OCI-LY1 (cell line): Measurements from ENCODE around the gene QRFP.

Source experiments
- EZH2 ChIP-seq: fragments of 200-600 bp; sonication (generic), shearing (Covaris generic); IDR thresholded peaks from 2 replicates; pipeline ENCODE4 v1.8.0; 2017; ENCODE audit warnings: borderline replicate concordance, mixed run types, mild to moderate bottlenecking, antibody characterized with exemption, low read length, moderate library complexity, mixed read lengths
- TF ChIP-seq, protein P1 (sequence below): fragments of 200-600 bp; sonication (generic), shearing (Covaris generic); IDR thresholded peaks from 2 replicates; pipeline ENCODE4 v1.5.1; 2017; ENCODE audit warnings: mild to moderate bottlenecking, antibody characterized with exemption, low read length, moderate library complexity, mixed read lengths

DNA sequence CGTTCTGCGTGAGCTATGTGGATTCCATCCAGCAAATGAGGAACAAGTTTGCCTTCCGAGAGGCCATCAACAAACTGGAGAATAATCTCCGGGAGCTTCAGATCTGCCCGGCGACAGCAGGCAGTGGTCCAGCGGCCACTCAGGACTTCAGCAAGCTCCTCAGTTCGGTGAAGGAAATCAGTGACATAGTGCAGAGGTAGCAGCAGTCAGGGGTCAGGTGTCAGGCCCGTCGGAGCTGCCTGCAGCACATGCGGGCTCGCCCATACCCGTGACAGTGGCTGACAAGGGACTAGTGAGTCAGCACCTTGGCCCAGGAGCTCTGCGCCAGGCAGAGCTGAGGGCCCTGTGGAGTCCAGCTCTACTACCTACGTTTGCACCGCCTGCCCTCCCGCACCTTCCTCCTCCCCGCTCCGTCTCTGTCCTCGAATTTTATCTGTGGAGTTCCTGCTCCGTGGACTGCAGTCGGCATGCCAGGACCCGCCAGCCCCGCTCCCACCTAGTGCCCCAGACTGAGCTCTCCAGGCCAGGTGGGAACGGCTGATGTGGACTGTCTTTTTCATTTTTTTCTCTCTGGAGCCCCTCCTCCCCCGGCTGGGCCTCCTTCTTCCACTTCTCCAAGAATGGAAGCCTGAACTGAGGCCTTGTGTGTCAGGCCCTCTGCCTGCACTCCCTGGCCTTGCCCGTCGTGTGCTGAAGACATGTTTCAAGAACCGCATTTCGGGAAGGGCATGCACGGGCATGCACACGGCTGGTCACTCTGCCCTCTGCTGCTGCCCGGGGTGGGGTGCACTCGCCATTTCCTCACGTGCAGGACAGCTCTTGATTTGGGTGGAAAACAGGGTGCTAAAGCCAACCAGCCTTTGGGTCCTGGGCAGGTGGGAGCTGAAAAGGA lies 10.9 kb downstream of the QRFP start:
- TF ChIP-seq, protein P1, sequence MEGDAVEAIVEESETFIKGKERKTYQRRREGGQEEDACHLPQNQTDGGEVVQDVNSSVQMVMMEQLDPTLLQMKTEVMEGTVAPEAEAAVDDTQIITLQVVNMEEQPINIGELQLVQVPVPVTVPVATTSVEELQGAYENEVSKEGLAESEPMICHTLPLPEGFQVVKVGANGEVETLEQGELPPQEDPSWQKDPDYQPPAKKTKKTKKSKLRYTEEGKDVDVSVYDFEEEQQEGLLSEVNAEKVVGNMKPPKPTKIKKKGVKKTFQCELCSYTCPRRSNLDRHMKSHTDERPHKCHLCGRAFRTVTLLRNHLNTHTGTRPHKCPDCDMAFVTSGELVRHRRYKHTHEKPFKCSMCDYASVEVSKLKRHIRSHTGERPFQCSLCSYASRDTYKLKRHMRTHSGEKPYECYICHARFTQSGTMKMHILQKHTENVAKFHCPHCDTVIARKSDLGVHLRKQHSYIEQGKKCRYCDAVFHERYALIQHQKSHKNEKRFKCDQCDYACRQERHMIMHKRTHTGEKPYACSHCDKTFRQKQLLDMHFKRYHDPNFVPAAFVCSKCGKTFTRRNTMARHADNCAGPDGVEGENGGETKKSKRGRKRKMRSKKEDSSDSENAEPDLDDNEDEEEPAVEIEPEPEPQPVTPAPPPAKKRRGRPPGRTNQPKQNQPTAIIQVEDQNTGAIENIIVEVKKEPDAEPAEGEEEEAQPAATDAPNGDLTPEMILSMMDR: no peak
- no peak for TF ChIP-seq EZH2
